ENCODE measurements around the gene TRAF6.

Gene TRAF6

GRCh38 chr11:36452236-36452940 is 57.7 kb downstream of the TRAF6 start:
- no peak for TF ChIP-seq CTCF (IDR thresholded peaks at IDR 0.05; ENCODE audit: low read depth, low read length)
- Histone ChIP-seq H3K36me3 (no peaks in the 10 kb centered on the region), H3K4me3 (ENCODE audit: low read depth, low read length) (no peak overlapping the region), H3K9me3 (no peaks in the 10 kb centered on the region), H3K4me1 (peaks cover 9% of the 10 kb centered on the region; the same call in 1 of the 2 replicates), H3K27me3 (no peaks in the 10 kb centered on the region)
- DNase-seq: no peak

- Histone ChIP-seq H3K27me3 (no peaks in the 10 kb centered on the region), H3K4me3 (ENCODE audit: low read depth, low read length) (no peak overlapping the region), H3K9me3 (no peaks in the 10 kb centered on the region), H3K4me1 (peaks cover 9% of the 10 kb centered on the region; the same call in 1 of the 2 replicates), H3K36me3 (no peaks in the 10 kb centered on the region)
- TF ChIP-seq CTCF (IDR thresholded peaks at IDR 0.05; ENCODE audit: low read depth, low read length): no peak
- DNase-seq: no peak
Measured at GRCh38 chr11:36451681-36452080, 58.4 kb downstream of the TRAF6 start.

- Histone ChIP-seq H3K27me3 (no peaks in the 10 kb centered on the region), H3K4me1 (peaks cover 5% of the 10 kb centered on the region; the same call in 1 of the 2 replicates), H3K9me3 (no peaks in the 10 kb centered on the region), H3K4me3 (ENCODE audit: low read depth, low read length) (no peak overlapping the region), H3K36me3 (no peaks in the 10 kb centered on the region)
- no peak for TF ChIP-seq CTCF (IDR thresholded peaks at IDR 0.05; ENCODE audit: low read depth, low read length)
- DNase-seq: no peak
Measured at GRCh38 chr11:36451045-36451444, 59.0 kb downstream of the TRAF6 start.

GRCh38 chr11:36450110-36450572 is 59.9 kb downstream of the TRAF6 start:
- H3K4me1 ChIP-seq: no peaks in the 10 kb centered on the region
- DNase-seq: no peak
- no peaks in the 10 kb centered on the region for H3K36me3 ChIP-seq
- H3K9me3 ChIP-seq: no peaks in the 10 kb centered on the region
- no peaks in the 10 kb centered on the region for H3K27me3 ChIP-seq
- no peak overlapping the region for H3K4me3 ChIP-seq (ENCODE audit: low read depth, low read length)
- no peak for TF ChIP-seq CTCF (IDR thresholded peaks at IDR 0.05; ENCODE audit: low read depth, low read length)

- TF ChIP-seq CTCF (IDR thresholded peaks at IDR 0.05; ENCODE audit: low read depth, low read length): no peak
- Histone ChIP-seq H3K4me3 (ENCODE audit: low read depth, low read length) (no peak overlapping the region), H3K27me3 (no peaks in the 10 kb centered on the region), H3K9me3 (no peaks in the 10 kb centered on the region), H3K36me3 (no peaks in the 10 kb centered on the region), H3K4me1 (no peaks in the 10 kb centered on the region)
- DNase-seq: no peak
Measured at GRCh38 chr11:36449561-36450096, 60.4 kb downstream of the TRAF6 start.

- Histone ChIP-seq H3K4me3 (ENCODE audit: low read depth, low read length) (no peak overlapping the region), H3K36me3 (no peaks in the 10 kb centered on the region), H3K9me3 (no peaks in the 10 kb centered on the region), H3K27me3 (no peaks in the 10 kb centered on the region), H3K4me1 (no peaks in the 10 kb centered on the region)
- TF ChIP-seq CTCF (IDR thresholded peaks at IDR 0.05; ENCODE audit: low read depth, low read length): no peak
- DNase-seq: no peak
Measured at GRCh38 chr11:36447947-36448346, 62.1 kb downstream of the TRAF6 start.

All from BE2C (cell line).